SK-N-SH treated with all-trans-retinoic acid at 6 μM for 48 hours (cell line): ENCODE data around the gene ABI1.
"Not testable (repeated sequence)": the region's sequence is repeated elsewhere in the genome, so short reads cannot be mapped to it uniquely, and the experiment has no call there.

ENCODE experiments used
- PATZ1 ChIP-seq: fragments of 250-450 bp; sonication (Bioruptor Pico); IDR thresholded peaks from 2 replicates; pipeline ENCODE4 v1.8.0; 2020; ENCODE audit warnings: mild to moderate bottlenecking, moderate library complexity, borderline replicate concordance
- TCF4 ChIP-seq: fragments of 250-450 bp; sonication (Bioruptor Pico); IDR thresholded peaks from 2 replicates; pipeline ENCODE4 v1.8.0; 2021; ENCODE audit warnings: mild to moderate bottlenecking, moderate library complexity, borderline replicate concordance
- ZFP30 ChIP-seq: fragments of 450-650 bp; formaldehyde crosslinking; IDR thresholded peaks from 2 replicates; pipeline ENCODE4 v1.5.0; 2022; ENCODE audit warnings: mild to moderate bottlenecking, moderate library complexity
- ZNF70 ChIP-seq: fragments of 450-650 bp; formaldehyde crosslinking; IDR thresholded peaks from 2 replicates; pipeline ENCODE4 v1.5.0; 2020; ENCODE audit warnings: mild to moderate bottlenecking, moderate library complexity
- ZNF8 ChIP-seq: fragments of 450-650 bp; formaldehyde crosslinking; IDR thresholded peaks from 2 replicates; pipeline ENCODE4 v1.5.0; 2020; ENCODE audit warnings: mild to moderate bottlenecking, moderate library complexity

- TF ChIP-seq ZFP30; TCF4 (CRISPR knock-in tag); ZNF8 (CRISPR knock-in tag); PATZ1; ZNF70 (CRISPR knock-in tag): not testable (repeated sequence)
Observed at GRCh38 chr10:26892306-26892923, 31.7 kb upstream of the ABI1 start.
